Astrocyte (in vitro differentiated cells and primary cell): Measurements from ENCODE around the gene GLRA1. TPM values are rescaled to one million over a fixed set of nuclear protein-coding genes. Genes with fewer than 3 reads are reported as not detected.
"Not testable (repeated sequence)": the region's sequence is repeated elsewhere in the genome, so short reads cannot be mapped to it uniquely, and the experiment has no call there.

Experiments
- DNase-seq: peaks from one replicate; pipeline ENCODE4 v3.0.0-alpha.2; 2010; ENCODE audit warnings: low read depth
- FAIRE-seq: peaks from 2 replicates; lab custom pipeline; 2011; peaks lifted over from hg19 to GRCh38; lab: Jason Lieb, UNC
- H2AFZ ChIP-seq: 2 replicates; pipeline ENCODE4 v1.6.0; 2012; ENCODE audit warnings: low read depth, low read length, inconsistent platforms
- H3K27ac ChIP-seq: 2 replicates; pipeline ENCODE4 v1.5.1; 2011; ENCODE audit warnings: low read depth, low read length, inconsistent platforms
- H3K27me3 ChIP-seq: 2 replicates; pipeline ENCODE4 v1.6.0; 2011; ENCODE audit warnings: low read length, inconsistent platforms; ENCODE audit not compliant: insufficient read depth
- H3K36me3 ChIP-seq: 2 replicates; pipeline ENCODE4 v1.5.1; 2011; ENCODE audit warnings: low read length, inconsistent platforms; ENCODE audit not compliant: insufficient read depth
- H3K4me1 ChIP-seq: 2 replicates; pipeline ENCODE4 v1.5.1; 2011; ENCODE audit warnings: low read length, inconsistent platforms; ENCODE audit not compliant: insufficient read depth
- H3K4me2 ChIP-seq: 2 replicates; pipeline ENCODE4 v1.6.0; 2012; ENCODE audit warnings: low read length, inconsistent platforms
- H3K4me3 ChIP-seq: 2 replicates; pipeline ENCODE4 v1.5.1; 2011; ENCODE audit warnings: low read depth, mild to moderate bottlenecking, low read length, inconsistent platforms; ENCODE audit not compliant: insufficient read depth
- H3K79me2 ChIP-seq: 2 replicates; pipeline ENCODE4 v1.6.0; 2012; ENCODE audit warnings: mild to moderate bottlenecking, low read length, inconsistent platforms; ENCODE audit not compliant: insufficient read depth
- H3K9ac ChIP-seq: 2 replicates; pipeline ENCODE4 v1.6.0; 2012; ENCODE audit warnings: mild to moderate bottlenecking, low read length, inconsistent platforms
- H3K9me3 ChIP-seq: 2 replicates; pipeline ENCODE4 v1.5.1; 2012; ENCODE audit warnings: low read depth, mild to moderate bottlenecking, low read length, inconsistent platforms; ENCODE audit not compliant: insufficient read depth
- H4K20me1 ChIP-seq: 2 replicates; pipeline ENCODE4 v1.6.0; 2012; ENCODE audit warnings: low read length, inconsistent platforms; ENCODE audit not compliant: insufficient read depth
- H3K27ac Mint-ChIP-seq: one replicate; pipeline ENCODE4 v1.8.0; 2021; ENCODE audit warnings: mild to moderate bottlenecking, mixed read lengths; ENCODE audit not compliant: unreplicated experiment
- H3K27me3 Mint-ChIP-seq: one replicate; pipeline ENCODE4 v1.8.0; 2021; ENCODE audit warnings: low read depth, mixed read lengths; ENCODE audit not compliant: unreplicated experiment
- H3K36me3 Mint-ChIP-seq: one replicate; pipeline ENCODE4 v1.8.0; 2021; ENCODE audit warnings: low read depth, mixed read lengths; ENCODE audit not compliant: unreplicated experiment
- H3K4me1 Mint-ChIP-seq: one replicate; pipeline ENCODE4 v1.8.0; 2021; ENCODE audit warnings: low read depth, mixed read lengths; ENCODE audit not compliant: unreplicated experiment
- H3K4me3 Mint-ChIP-seq: one replicate; pipeline ENCODE4 v1.8.0; 2021; ENCODE audit warnings: mild to moderate bottlenecking, moderate library complexity, mixed read lengths; ENCODE audit not compliant: unreplicated experiment
- H3K9me3 Mint-ChIP-seq: one replicate; pipeline ENCODE4 v1.8.0; 2021; ENCODE audit warnings: mild to moderate bottlenecking, mixed read lengths; ENCODE audit not compliant: unreplicated experiment
- EZH2 ChIP-seq: IDR thresholded peaks from 2 replicates; pipeline ENCODE4 v1.6.1; 2012; ENCODE audit warnings: mild to moderate bottlenecking, low read length, inconsistent platforms; ENCODE audit not compliant: insufficient read depth
- total RNA-seq: library from RNA; stranded (reverse); gene quantifications from 2 replicates; pipeline ENCODE4 v1.2.1, GENCODE V29; 2021
- TF ChIP-seq, protein P1 (sequence below): IDR thresholded peaks from 2 replicates; pipeline ENCODE4 v1.5.1; 2011; ENCODE audit warnings: low read depth, mild to moderate bottlenecking, inconsistent platforms, low read length, moderate library complexity; ENCODE audit not compliant: insufficient read depth

Gene GLRA1
- total RNA-seq, 1 donor from 2014 or later = not detected

DNA sequence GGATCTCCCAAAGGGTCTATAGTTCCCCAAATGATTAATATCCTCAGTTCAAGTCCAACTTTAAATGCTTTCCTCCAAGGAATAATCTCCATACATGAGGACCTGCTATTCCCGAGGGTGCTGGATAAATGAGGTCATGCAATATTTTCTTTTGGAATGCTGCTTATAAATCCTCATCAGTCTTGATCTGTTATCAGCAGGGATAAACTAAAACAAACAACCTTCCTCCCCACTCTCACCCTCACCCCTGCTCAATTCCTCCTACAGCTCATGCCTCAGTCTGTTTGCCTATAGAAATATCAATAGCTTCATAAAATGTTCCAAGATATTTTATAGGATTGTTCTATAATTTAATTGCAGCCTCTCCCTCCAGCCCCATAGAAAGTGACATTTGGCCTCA lies 61.1 kb downstream of the GLRA1 start:
- Histone ChIP-seq H3K9me3 (no peaks in the 10 kb centered on the region), H3K36me3 (no peaks in the 10 kb centered on the region), H3K79me2 (no peaks in the 10 kb centered on the region), H3K4me1 (no peaks in the 10 kb centered on the region), H3K9ac (no peak overlapping the region), H3K27ac (no peak overlapping the region), H4K20me1 (no peaks in the 10 kb centered on the region), H2AFZ (no peak overlapping the region), H3K4me2 (no peak overlapping the region), H3K4me3 (no peak overlapping the region), H3K27me3 (no peaks in the 10 kb centered on the region)
- no peak for FAIRE-seq
- Mint-ChIP-seq H3K9me3 (no peaks in the 10 kb centered on the region), H3K27ac (no peak overlapping the region), H3K4me1 (no peaks in the 10 kb centered on the region), H3K36me3 (no peaks in the 10 kb centered on the region), H3K27me3 (no peaks in the 10 kb centered on the region), H3K4me3 (no peak overlapping the region)
- TF ChIP-seq EZH2 = no peak
- TF ChIP-seq, protein P1, sequence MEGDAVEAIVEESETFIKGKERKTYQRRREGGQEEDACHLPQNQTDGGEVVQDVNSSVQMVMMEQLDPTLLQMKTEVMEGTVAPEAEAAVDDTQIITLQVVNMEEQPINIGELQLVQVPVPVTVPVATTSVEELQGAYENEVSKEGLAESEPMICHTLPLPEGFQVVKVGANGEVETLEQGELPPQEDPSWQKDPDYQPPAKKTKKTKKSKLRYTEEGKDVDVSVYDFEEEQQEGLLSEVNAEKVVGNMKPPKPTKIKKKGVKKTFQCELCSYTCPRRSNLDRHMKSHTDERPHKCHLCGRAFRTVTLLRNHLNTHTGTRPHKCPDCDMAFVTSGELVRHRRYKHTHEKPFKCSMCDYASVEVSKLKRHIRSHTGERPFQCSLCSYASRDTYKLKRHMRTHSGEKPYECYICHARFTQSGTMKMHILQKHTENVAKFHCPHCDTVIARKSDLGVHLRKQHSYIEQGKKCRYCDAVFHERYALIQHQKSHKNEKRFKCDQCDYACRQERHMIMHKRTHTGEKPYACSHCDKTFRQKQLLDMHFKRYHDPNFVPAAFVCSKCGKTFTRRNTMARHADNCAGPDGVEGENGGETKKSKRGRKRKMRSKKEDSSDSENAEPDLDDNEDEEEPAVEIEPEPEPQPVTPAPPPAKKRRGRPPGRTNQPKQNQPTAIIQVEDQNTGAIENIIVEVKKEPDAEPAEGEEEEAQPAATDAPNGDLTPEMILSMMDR = no peak
- no peak for DNase-seq

DNA sequence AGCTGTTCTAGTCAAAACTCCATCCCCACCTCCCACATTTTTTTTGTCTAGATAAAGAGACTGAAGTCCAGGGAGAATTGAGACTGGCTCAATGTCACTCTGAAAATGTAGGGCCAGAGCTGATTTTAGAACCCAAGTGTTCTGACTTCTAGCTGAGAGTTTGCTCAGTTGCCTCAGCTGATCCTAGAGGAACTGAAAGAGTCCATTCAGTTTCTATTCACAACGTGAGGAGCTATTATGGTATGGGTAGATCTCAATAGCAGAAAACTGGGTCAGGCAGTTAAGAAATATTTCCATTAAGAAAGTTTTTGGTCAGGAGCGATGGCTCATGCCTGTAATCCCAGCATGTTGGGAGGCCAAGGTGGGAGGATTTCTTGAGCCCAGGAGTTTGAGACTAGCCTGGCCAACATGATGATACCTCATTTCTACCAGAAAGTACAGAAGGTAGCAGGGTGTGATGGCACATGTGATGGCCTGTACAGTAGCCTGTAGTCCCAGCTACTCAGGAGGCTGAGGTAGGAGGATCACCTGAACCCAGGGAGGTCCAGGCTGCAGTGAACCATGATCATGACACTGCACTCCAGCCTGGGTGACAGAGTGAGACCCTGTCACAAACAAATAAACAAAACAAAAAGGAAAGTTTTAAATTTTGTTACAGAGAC lies 61.7 kb downstream of the GLRA1 start:
- Histone ChIP-seq H3K27me3 (no peaks in the 10 kb centered on the region), H3K4me1 (no peaks in the 10 kb centered on the region), H4K20me1 (no peaks in the 10 kb centered on the region), H3K9me3 (no peaks in the 10 kb centered on the region), H3K36me3 (no peaks in the 10 kb centered on the region), H3K9ac (no peak overlapping the region), H3K4me3 (no peak overlapping the region), H2AFZ (no peak overlapping the region), H3K4me2 (no peak overlapping the region), H3K27ac (no peak overlapping the region), H3K79me2 (no peaks in the 10 kb centered on the region)
- Mint-ChIP-seq H3K36me3 (no peaks in the 10 kb centered on the region), H3K4me3 (no peak overlapping the region), H3K27ac (no peak overlapping the region), H3K4me1 (no peaks in the 10 kb centered on the region), H3K27me3 (peaks cover 1% of the 10 kb centered on the region), H3K9me3 (no peaks in the 10 kb centered on the region)
- DNase-seq (no peak), FAIRE-seq (no peak)
- TF ChIP-seq EZH2 = no peak
- TF ChIP-seq, protein P1 = no peak

DNA sequence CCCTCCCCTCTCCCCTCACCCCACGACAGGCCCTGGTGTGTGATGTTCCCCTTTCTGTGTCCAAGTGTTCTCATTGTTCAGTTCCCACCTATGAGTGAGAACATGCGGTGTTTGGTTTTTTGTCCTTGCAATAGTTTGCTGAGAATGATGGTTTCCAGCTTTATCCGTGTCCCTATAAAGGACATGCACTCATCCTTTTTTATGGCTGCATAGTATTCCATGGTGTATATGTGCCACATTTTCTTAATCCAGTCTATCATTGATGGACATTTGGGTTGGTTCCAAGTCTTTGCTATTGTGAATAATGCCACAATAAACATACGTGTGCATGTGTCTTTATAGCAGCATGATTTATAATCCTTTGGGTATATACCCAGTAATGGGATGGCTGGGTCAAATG lies 63.8 kb downstream of the GLRA1 start:
- not testable (repeated sequence) for DNase-seq, H3K27ac Mint-ChIP-seq, H4K20me1 ChIP-seq, H3K4me1 ChIP-seq, H3K27me3 ChIP-seq, H3K4me2 ChIP-seq, H3K27ac ChIP-seq, H3K4me1 Mint-ChIP-seq, H3K36me3 ChIP-seq, H3K4me3 ChIP-seq, H3K79me2 ChIP-seq, FAIRE-seq, H3K4me3 Mint-ChIP-seq, H3K27me3 Mint-ChIP-seq, H3K9ac ChIP-seq, H3K9me3 ChIP-seq, H3K9me3 Mint-ChIP-seq, H3K36me3 Mint-ChIP-seq, H2AFZ ChIP-seq
